ENCODE measurements around the gene CYTH1. TPM values are rescaled to one million over a fixed set of nuclear protein-coding genes. Genes with fewer than 3 reads are reported as not detected.
A peak's percentile ranks its signal among the peaks of the same experiment; 100 is the strongest.

The CYTH1 gene
- total RNA-seq, 2 experiments from 2014 or later = 137 to 138 TPM

GRCh38 chr17:78722246-78722761 is 59.8 kb downstream of the CYTH1 start:
- H3K27ac Mint-ChIP-seq = peak overlapping the region; percentile 65
- ChIA-PET POLR2A (interaction anchor here (0.8 to 1.5 kb wide), 2 partner anchors 11 to 14 kb away, joined by 3 to 5 read pairs; no protein-coding TSS in a partner anchor), CTCF (interaction anchor here (0.7 to 2.9 kb wide), 4 partner anchors 9 to 20 kb away, joined by 3 to 23 read pairs (median 4); no protein-coding TSS in a partner anchor)
- DNase-seq (no peak), ATAC-seq (no peak)
- H3K4me3 Mint-ChIP-seq = no peak overlapping the region
- H3K9me3 Mint-ChIP-seq (ENCODE audit: insufficient read depth) = no peaks in the 10 kb centered on the region
- peaks cover 89% of the 10 kb centered on the region for H3K4me1 Mint-ChIP-seq (ENCODE audit: low read depth)
- H3K27me3 Mint-ChIP-seq (ENCODE audit: low read depth) = no peaks in the 10 kb centered on the region
- peaks cover 26% of the 10 kb centered on the region for H3K36me3 Mint-ChIP-seq (ENCODE audit: low read depth)

- Mint-ChIP-seq H3K4me1 (ENCODE audit: low read depth) (peaks cover 90% of the 10 kb centered on the region), H3K9me3 (ENCODE audit: insufficient read depth) (no peaks in the 10 kb centered on the region), H3K4me3 (no peak overlapping the region), H3K27ac (peak overlapping the region; percentile 35), H3K36me3 (ENCODE audit: low read depth) (peaks cover 16% of the 10 kb centered on the region), H3K27me3 (ENCODE audit: low read depth) (no peaks in the 10 kb centered on the region)
- DNase-seq = no peak
- ChIA-PET CTCF (interaction anchor here (2.9 to 3.9 kb wide), 2 partner anchors 11 kb away, joined by 23 read pairs; no protein-coding TSS in a partner anchor), POLR2A (no interaction called here)
- ATAC-seq = no peak
Measured at GRCh38 chr17:78719630-78720298, 62.3 kb downstream of the CYTH1 start.

DNA sequence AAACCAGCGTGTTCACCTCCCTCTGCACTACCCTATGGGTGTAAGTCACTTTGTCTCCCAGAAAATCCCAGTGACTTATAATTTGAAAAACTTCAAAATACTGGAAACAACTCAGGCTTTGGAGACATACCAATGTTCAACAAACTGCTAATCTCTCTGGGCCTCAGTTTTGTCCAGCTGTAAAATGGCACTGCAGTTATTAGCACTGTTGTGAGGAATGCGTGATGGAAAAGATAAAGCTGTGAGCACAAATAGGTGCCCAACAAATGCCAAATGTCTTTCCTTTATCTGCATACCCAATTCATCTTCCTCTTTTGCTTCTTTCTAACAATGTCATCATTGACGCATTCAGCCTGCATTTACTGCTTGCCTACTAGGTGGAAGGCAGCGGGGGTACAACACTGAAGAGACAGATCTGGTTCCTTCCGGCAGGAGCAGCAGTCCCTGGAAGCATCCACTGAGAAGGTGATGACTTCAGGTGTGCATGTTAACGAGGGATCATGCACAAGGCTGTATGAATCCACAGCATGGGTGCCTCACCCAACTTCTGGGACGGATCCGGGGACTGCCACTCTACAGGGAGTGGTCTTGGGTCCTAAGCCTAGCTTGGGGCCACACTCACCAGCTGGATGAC is 63.4 kb downstream of the CYTH1 start:
- CTCF ChIA-PET = interaction anchor here (3.9 kb wide), 1 partner anchor 10 kb away, joined by 23 read pairs; no protein-coding TSS in a partner anchor
- POLR2A ChIA-PET = interaction anchor here (0.5 to 1.3 kb wide), 3 partner anchors 50 to 255 kb away, joined by 3 to 4 read pairs (median 3); no protein-coding TSS in a partner anchor
- Mint-ChIP-seq H3K36me3 (ENCODE audit: low read depth) (peaks cover 17% of the 10 kb centered on the region), H3K9me3 (ENCODE audit: insufficient read depth) (no peaks in the 10 kb centered on the region), H3K27me3 (ENCODE audit: low read depth) (no peaks in the 10 kb centered on the region), H3K27ac (peak overlapping the region; percentile 51), H3K4me3 (no peak overlapping the region), H3K4me1 (ENCODE audit: low read depth) (peaks cover 87% of the 10 kb centered on the region)
- ATAC-seq (no peak), DNase-seq (no peak)

- Mint-ChIP-seq H3K36me3 (ENCODE audit: low read depth) (peaks cover 17% of the 10 kb centered on the region), H3K27ac (no peak overlapping the region), H3K27me3 (ENCODE audit: low read depth) (no peaks in the 10 kb centered on the region), H3K4me1 (ENCODE audit: low read depth) (peaks cover 84% of the 10 kb centered on the region), H3K4me3 (peak overlapping the region; percentile 13), H3K9me3 (ENCODE audit: insufficient read depth) (no peaks in the 10 kb centered on the region)
- ChIA-PET POLR2A (interaction anchor here (1.2 to 1.7 kb wide), 3 partner anchors 8 to 68 kb away, joined by 3 to 6 read pairs (median 4); no protein-coding TSS in a partner anchor), CTCF (interaction anchor here (0.8 to 3.9 kb wide), 7 partner anchors 8 to 52 kb away, joined by 3 to 23 read pairs (median 4); no protein-coding TSS in a partner anchor)
- DNase-seq (no peak), ATAC-seq (no peak)
Measured at GRCh38 chr17:78717431-78717980, 64.6 kb downstream of the CYTH1 start.

GRCh38 chr17:78716814-78717393 is 65.2 kb downstream of the CYTH1 start:
- CTCF ChIA-PET = interaction anchor here (0.8 to 3.9 kb wide), 11 partner anchors 8 to 53 kb away, joined by 3 to 23 read pairs (median 4); no protein-coding TSS in a partner anchor
- no peaks in the 10 kb centered on the region for H3K27me3 Mint-ChIP-seq (ENCODE audit: low read depth)
- POLR2A ChIA-PET = interaction anchor here (0.6 to 1.7 kb wide), 4 partner anchors 8 to 329 kb away, joined by 3 to 6 read pairs (median 4); no protein-coding TSS in a partner anchor
- H3K9me3 Mint-ChIP-seq (ENCODE audit: insufficient read depth) = no peaks in the 10 kb centered on the region
- H3K36me3 Mint-ChIP-seq (ENCODE audit: low read depth) = peaks cover 17% of the 10 kb centered on the region
- DNase-seq = no peak
- peak overlapping the region; percentile 1 for H3K27ac Mint-ChIP-seq
- peaks cover 80% of the 10 kb centered on the region for H3K4me1 Mint-ChIP-seq (ENCODE audit: low read depth)
- peak overlapping the region; percentile 13 for H3K4me3 Mint-ChIP-seq
- peak; percentile 43 for ATAC-seq

- no peak overlapping the region for H3K4me3 Mint-ChIP-seq
- ChIA-PET CTCF (interaction anchor here (1.0 to 3.9 kb wide), 9 partner anchors 8 to 295 kb away, joined by 3 to 23 read pairs (median 4); no protein-coding TSS in a partner anchor), POLR2A (interaction anchor here (0.6 to 1.7 kb wide), 3 partner anchors 9 to 328 kb away, joined by 3 to 6 read pairs (median 3); no protein-coding TSS in a partner anchor)
- ATAC-seq = no peak
- H3K27ac Mint-ChIP-seq = peak overlapping the region; percentile 1
- no peak for DNase-seq
- peaks cover 17% of the 10 kb centered on the region for H3K36me3 Mint-ChIP-seq (ENCODE audit: low read depth)
- no peaks in the 10 kb centered on the region for H3K27me3 Mint-ChIP-seq (ENCODE audit: low read depth)
- H3K4me1 Mint-ChIP-seq (ENCODE audit: low read depth) = peaks cover 82% of the 10 kb centered on the region
- no peaks in the 10 kb centered on the region for H3K9me3 Mint-ChIP-seq (ENCODE audit: insufficient read depth)
Measured at GRCh38 chr17:78716292-78716691, 65.8 kb downstream of the CYTH1 start.

- ChIA-PET POLR2A (interaction anchor here (1.0 to 1.7 kb wide), 2 partner anchors 9 to 17 kb away, joined by 3 to 6 read pairs; no protein-coding TSS in a partner anchor), CTCF (interaction anchor here (0.9 to 3.9 kb wide), 10 partner anchors 7 to 294 kb away, joined by 3 to 23 read pairs (median 3); no protein-coding TSS in a partner anchor)
- ATAC-seq (no peak), DNase-seq (no peak)
- Mint-ChIP-seq H3K36me3 (ENCODE audit: low read depth) (peaks cover 17% of the 10 kb centered on the region), H3K4me3 (peak overlapping the region; percentile 27), H3K27ac (peak overlapping the region; percentile 74), H3K9me3 (ENCODE audit: insufficient read depth) (no peaks in the 10 kb centered on the region), H3K4me1 (ENCODE audit: low read depth) (peaks cover 78% of the 10 kb centered on the region), H3K27me3 (ENCODE audit: low read depth) (no peaks in the 10 kb centered on the region)
Measured at GRCh38 chr17:78715876-78716275, 66.2 kb downstream of the CYTH1 start.

DNA sequence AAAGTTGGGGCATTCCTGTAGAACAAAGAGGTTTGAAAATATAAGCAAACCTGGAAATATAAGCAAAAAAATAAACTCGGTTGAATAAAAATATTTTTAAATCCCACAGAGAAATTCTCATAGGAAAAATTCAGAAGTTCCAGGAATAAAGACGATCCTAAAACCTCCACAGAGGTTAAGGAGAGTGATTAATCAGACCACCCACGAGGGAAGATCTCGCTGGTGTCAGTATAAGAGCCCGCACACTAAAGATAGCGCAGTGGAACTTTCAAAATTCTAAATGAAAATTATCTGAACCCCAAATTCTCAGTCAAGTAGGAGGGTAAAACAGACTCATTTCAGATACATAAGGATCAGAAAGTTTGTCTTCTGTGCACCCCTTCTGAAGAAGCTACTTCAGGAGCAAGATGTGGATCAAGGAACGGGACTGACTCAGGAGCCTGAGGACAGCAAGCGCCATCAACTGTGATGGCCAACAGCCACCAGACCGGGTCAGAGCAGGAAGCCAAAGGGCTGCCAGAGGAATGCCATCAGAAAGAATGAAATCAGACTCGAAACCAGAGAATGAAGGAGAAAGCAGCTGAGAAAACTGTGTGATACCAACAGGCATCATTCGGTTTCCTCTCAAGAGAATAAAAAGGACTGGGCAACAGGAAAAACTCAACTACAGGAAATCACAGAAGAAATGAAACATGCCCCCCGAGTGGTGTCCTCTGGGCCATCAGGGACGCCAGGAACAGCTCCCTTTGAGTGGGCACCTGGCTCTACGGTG is 66.9 kb downstream of the CYTH1 start:
- H3K27me3 Mint-ChIP-seq (ENCODE audit: low read depth) = no peaks in the 10 kb centered on the region
- ChIA-PET POLR2A (interaction anchor here (1.0 kb wide), 1 partner anchor 18 kb away, joined by 3 read pairs; no protein-coding TSS in a partner anchor), CTCF (interaction anchor here (0.9 to 3.9 kb wide), 7 partner anchors 7 to 294 kb away, joined by 3 to 23 read pairs (median 3); no protein-coding TSS in a partner anchor)
- H3K4me3 Mint-ChIP-seq = peak overlapping the region; percentile 27
- H3K27ac Mint-ChIP-seq = peak overlapping the region; percentile 74
- peaks cover 82% of the 10 kb centered on the region for H3K4me1 Mint-ChIP-seq (ENCODE audit: low read depth)
- H3K36me3 Mint-ChIP-seq (ENCODE audit: low read depth) = peaks cover 17% of the 10 kb centered on the region
- no peak for ATAC-seq
- H3K9me3 Mint-ChIP-seq (ENCODE audit: insufficient read depth) = no peaks in the 10 kb centered on the region
- DNase-seq = no peak

- H3K4me3 Mint-ChIP-seq = peak overlapping the region; percentile 10
- peaks cover 19% of the 10 kb centered on the region for H3K36me3 Mint-ChIP-seq (ENCODE audit: low read depth)
- peak overlapping the region; percentile 47 for H3K27ac Mint-ChIP-seq
- peak; percentile 42 for ATAC-seq
- no peaks in the 10 kb centered on the region for H3K27me3 Mint-ChIP-seq (ENCODE audit: low read depth)
- H3K4me1 Mint-ChIP-seq (ENCODE audit: low read depth) = peaks cover 82% of the 10 kb centered on the region
- ChIA-PET CTCF (interaction anchor here (1.0 to 1.3 kb wide), 2 partner anchors 12 to 25 kb away, joined by 3 read pairs; no protein-coding TSS in a partner anchor), POLR2A (no interaction called here)
- no peaks in the 10 kb centered on the region for H3K9me3 Mint-ChIP-seq (ENCODE audit: insufficient read depth)
- no peak for DNase-seq
Measured at GRCh38 chr17:78714534-78714933, 67.5 kb downstream of the CYTH1 start.

DNA sequence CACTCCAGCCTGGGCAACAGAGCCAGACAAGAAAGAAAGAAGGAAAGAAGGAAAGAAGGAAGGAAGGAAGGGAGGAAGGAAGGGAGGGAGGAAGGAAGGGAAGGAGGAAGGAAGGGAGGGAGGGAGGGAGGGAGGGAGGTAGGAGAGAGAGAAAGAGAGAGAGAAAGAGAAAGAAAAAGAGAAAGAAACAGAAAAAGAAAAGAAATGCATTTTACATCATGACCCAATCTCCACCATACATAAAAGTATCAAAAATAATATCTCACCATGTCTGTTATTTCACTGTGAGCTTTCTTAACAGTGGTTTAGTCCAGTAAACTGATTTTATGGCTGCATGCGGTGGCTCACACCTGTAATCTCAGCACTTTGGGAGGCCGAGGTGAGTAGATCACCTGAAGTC is 70.0 kb downstream of the CYTH1 start:
- POLR2A ChIA-PET = interaction anchor here (0.7 to 1.2 kb wide), 2 partner anchors 24 to 177 kb away, joined by 3 to 4 read pairs; no protein-coding TSS in a partner anchor
- peaks cover 34% of the 10 kb centered on the region for H3K36me3 Mint-ChIP-seq (ENCODE audit: low read depth)
- DNase-seq (no peak), ATAC-seq (no peak)
- H3K4me3 Mint-ChIP-seq = no peak overlapping the region
- peaks cover 76% of the 10 kb centered on the region for H3K4me1 Mint-ChIP-seq (ENCODE audit: low read depth)
- CTCF ChIA-PET = no interaction called here
- H3K27me3 Mint-ChIP-seq (ENCODE audit: low read depth) = no peaks in the 10 kb centered on the region
- H3K27ac Mint-ChIP-seq = peak overlapping the region; percentile 69
- H3K9me3 Mint-ChIP-seq (ENCODE audit: insufficient read depth) = no peaks in the 10 kb centered on the region
